KMS-11 (cell line): ENCODE data around the gene INCENP.
A peak's percentile ranks its signal among the peaks of the same experiment; 100 is the strongest.

Source experiments
- H2AFZ ChIP-seq: fragments of 200-600 bp; sonication (generic); 2 replicates; pipeline ENCODE4 v1.6.1; 2016; ENCODE audit warnings: antibody characterized with exemption, mixed run types, low read depth
- H3K27ac ChIP-seq: fragments of 200-600 bp; sonication (generic); 2 replicates; pipeline ENCODE4 v1.6.1; 2016; ENCODE audit warnings: mild to moderate bottlenecking, mixed run types
- H3K27me3 ChIP-seq: fragments of 200-600 bp; sonication (generic); 2 replicates; pipeline ENCODE4 v1.6.1; 2017; ENCODE audit warnings: mild to moderate bottlenecking, low read depth, mixed run types, moderate library complexity; ENCODE audit not compliant: insufficient read depth
- H3K36me3 ChIP-seq: fragments of 200-600 bp; sonication (generic); 2 replicates; pipeline ENCODE4 v1.6.1; 2017; ENCODE audit warnings: mild to moderate bottlenecking, mixed run types; ENCODE audit not compliant: insufficient read depth
- H3K4me1 ChIP-seq: fragments of 200-600 bp; sonication (generic); 2 replicates; pipeline ENCODE4 v1.6.1; 2016; ENCODE audit warnings: mild to moderate bottlenecking, low read depth, mixed run types; ENCODE audit not compliant: poor library complexity, severe bottlenecking
- H3K4me2 ChIP-seq: fragments of 200-600 bp; sonication (generic); 2 replicates; pipeline ENCODE4 v1.7.0; 2016; ENCODE audit warnings: mild to moderate bottlenecking, mixed run types
- H3K4me3 ChIP-seq: fragments of 200-600 bp; sonication (generic); IDR thresholded peaks from 2 replicates; pipeline ENCODE4 v1.6.1; 2017; ENCODE audit warnings: low read depth, low read length, mixed read lengths; ENCODE audit not compliant: insufficient read depth
- H3K79me2 ChIP-seq: fragments of 200-600 bp; sonication (generic); 2 replicates; pipeline ENCODE4 v1.6.1; 2016; ENCODE audit warnings: low read depth, mixed run types; ENCODE audit not compliant: insufficient read depth
- H3K9ac ChIP-seq: fragments of 200-600 bp; sonication (generic); 2 replicates; pipeline ENCODE4 v1.6.1; 2016; ENCODE audit warnings: mild to moderate bottlenecking, mixed run types
- H4K20me1 ChIP-seq: fragments of 200-600 bp; sonication (generic); 2 replicates; pipeline ENCODE4 v1.6.1; 2016; ENCODE audit warnings: mild to moderate bottlenecking, mixed run types; ENCODE audit not compliant: insufficient read depth
- CTCF ChIP-seq: fragments of 200-600 bp; sonication (generic); conservative IDR thresholded peaks from 2 replicates; pipeline ENCODE4 v1.6.1; 2017; ENCODE audit warnings: low read depth, mild to moderate bottlenecking, antibody characterized with exemption, low read length, moderate library complexity, mixed read lengths

INCENP gene

GRCh38 chr11:62103986-62104385 lies 19.8 kb upstream of the INCENP start:
- Histone ChIP-seq H3K9ac (no peak overlapping the region), H3K4me2 (no peak overlapping the region), H3K27me3 (no peaks in the 10 kb centered on the region), H2AFZ (no peak overlapping the region), H3K36me3 (no peaks in the 10 kb centered on the region), H3K79me2 (no peaks in the 10 kb centered on the region), H3K4me1 (no peaks in the 10 kb centered on the region), H4K20me1 (no peaks in the 10 kb centered on the region), H3K27ac (no peak overlapping the region), H3K4me3 (no peak overlapping the region)
- no peak for TF ChIP-seq CTCF

GRCh38 chr11:62104816-62105653 lies 18.8 kb upstream of the INCENP start:
- no peak for TF ChIP-seq CTCF
- H3K27ac ChIP-seq, result no peak overlapping the region

GRCh38 chr11:62105667-62106191 lies 18.1 kb upstream of the INCENP start:
- no peak overlapping the region for H3K4me2 ChIP-seq

More at GRCh38 chr11:62104816-62105653, 18.8 kb upstream of the INCENP start:
- Histone ChIP-seq H2AFZ (no peak overlapping the region), H3K36me3 (no peaks in the 10 kb centered on the region), H3K79me2 (no peaks in the 10 kb centered on the region), H3K4me1 (no peaks in the 10 kb centered on the region), H3K4me3 (no peak overlapping the region), H3K27me3 (no peaks in the 10 kb centered on the region), H3K9ac (no peak overlapping the region), H4K20me1 (no peaks in the 10 kb centered on the region), H3K4me2 (no peak overlapping the region)

GRCh38 chr11:62108017-62108750 lies 15.6 kb upstream of the INCENP start:
- H3K4me1 ChIP-seq, result no peaks in the 10 kb centered on the region
- H3K79me2 ChIP-seq, result no peaks in the 10 kb centered on the region
- H4K20me1 ChIP-seq, result no peaks in the 10 kb centered on the region
- no peaks in the 10 kb centered on the region for H3K27me3 ChIP-seq
- no peak overlapping the region for H3K27ac ChIP-seq
- peak; percentile 92 for TF ChIP-seq CTCF
- no peaks in the 10 kb centered on the region for H3K36me3 ChIP-seq
- H3K4me3 ChIP-seq, result no peak overlapping the region
- H3K4me2 ChIP-seq, result no peak overlapping the region
- no peak overlapping the region for H3K9ac ChIP-seq
- H2AFZ ChIP-seq, result no peak overlapping the region

More at GRCh38 chr11:62105667-62106191, 18.1 kb upstream of the INCENP start:
- Histone ChIP-seq H3K9ac (no peak overlapping the region), H3K4me3 (no peak overlapping the region), H3K36me3 (no peaks in the 10 kb centered on the region), H4K20me1 (no peaks in the 10 kb centered on the region), H3K27me3 (no peaks in the 10 kb centered on the region), H3K79me2 (no peaks in the 10 kb centered on the region), H3K27ac (no peak overlapping the region), H2AFZ (no peak overlapping the region), H3K4me1 (no peaks in the 10 kb centered on the region)
- no peak for TF ChIP-seq CTCF
